ENCODE measurements around the gene SGPL1. TPM values are rescaled to one million over a fixed set of nuclear protein-coding genes. Genes with fewer than 3 reads are reported as not detected.
A peak's percentile ranks its signal among the peaks of the same experiment; 100 is the strongest.
"Not testable (repeated sequence)": the region's sequence is repeated elsewhere in the genome, so short reads cannot be mapped to it uniquely, and the experiment has no call there.

SGPL1 gene
- total RNA-seq, 2 donors from 2014 or later: 23.9 to 30.8 TPM

DNA sequence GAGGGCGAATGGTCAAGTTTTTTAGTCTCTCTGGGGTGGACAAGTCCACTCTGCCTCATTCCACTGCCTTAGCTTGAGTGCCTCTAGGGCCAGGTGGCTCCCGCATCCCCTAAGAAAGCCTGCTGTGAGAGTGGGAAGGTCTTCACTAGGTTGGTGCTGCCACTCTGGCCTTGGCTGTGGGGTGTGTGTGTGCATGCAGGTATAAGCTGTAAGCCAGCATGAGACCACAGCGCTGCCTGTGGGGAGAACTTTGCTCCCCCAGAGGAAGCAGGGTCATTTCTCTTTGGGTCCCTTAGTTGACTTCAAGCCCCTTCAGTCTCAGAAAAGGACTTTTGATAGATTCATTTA is 98.1 kb downstream of the SGPL1 start:
- H3K27me3 Mint-ChIP-seq: peaks cover 18% of the 10 kb centered on the region
- no peak overlapping the region for H3K4me3 Mint-ChIP-seq
- H3K4me1 Mint-ChIP-seq: no peaks in the 10 kb centered on the region
- no peak overlapping the region for H3K27ac Mint-ChIP-seq
- no peaks in the 10 kb centered on the region for H3K9me3 Mint-ChIP-seq
- ATAC-seq (replicated peaks): no peak
- no peaks in the 10 kb centered on the region for H3K36me3 Mint-ChIP-seq (ENCODE audit: low read depth)

DNA sequence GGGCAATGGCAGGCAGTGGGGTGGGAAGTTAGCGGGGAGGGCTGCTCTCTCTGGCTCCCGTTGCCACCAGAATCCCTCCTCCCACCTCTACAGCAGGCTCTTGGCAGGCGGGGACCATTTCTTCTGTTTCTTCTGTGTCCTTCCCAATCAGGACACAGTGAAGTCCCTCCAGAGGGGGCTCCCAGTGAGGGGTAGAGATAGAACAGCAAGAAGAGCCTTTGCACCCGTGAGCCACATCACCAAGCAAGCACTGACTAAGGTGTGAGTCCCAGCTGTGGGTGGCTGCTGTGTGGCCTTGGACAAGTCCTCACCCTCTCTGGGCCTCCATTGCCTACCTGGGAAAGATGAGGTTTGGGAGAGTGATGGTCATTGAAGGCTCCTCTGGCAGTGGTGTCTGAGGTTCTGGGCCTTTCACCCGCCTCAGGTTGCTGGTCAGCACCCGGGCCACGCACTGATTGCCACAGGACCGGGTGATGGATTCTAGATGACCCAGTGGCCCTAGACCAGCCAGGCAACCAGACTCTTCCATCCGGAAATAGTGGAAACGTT is 98.6 kb downstream of the SGPL1 start:
- no peak overlapping the region for H3K27ac Mint-ChIP-seq
- peaks cover 13% of the 10 kb centered on the region for H3K27me3 Mint-ChIP-seq
- H3K4me3 Mint-ChIP-seq: no peak overlapping the region
- no peak for ATAC-seq (replicated peaks)
- no peaks in the 10 kb centered on the region for H3K9me3 Mint-ChIP-seq
- no peaks in the 10 kb centered on the region for H3K4me1 Mint-ChIP-seq
- H3K36me3 Mint-ChIP-seq (ENCODE audit: low read depth): no peaks in the 10 kb centered on the region

DNA sequence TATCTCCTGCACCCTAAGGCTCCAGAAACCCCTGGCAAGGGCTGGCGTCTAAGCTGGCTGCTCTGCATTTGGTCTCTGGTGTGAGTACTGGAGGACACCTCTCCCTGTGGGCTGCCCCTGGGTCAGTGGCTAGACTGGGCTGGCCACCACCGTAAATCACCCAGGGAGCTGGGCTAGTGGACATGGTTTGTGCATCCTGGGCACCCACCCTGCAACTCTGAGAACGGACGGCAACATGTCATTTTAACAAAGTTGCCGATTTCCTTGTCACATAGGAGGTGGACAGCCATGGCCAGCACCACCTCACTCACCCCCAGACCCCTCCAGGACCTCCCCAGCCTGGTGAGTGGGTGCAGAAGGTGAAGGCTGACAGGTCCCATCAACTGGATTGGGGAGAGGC is 99.5 kb downstream of the SGPL1 start:
- H3K36me3 Mint-ChIP-seq (ENCODE audit: low read depth): no peaks in the 10 kb centered on the region
- no peaks in the 10 kb centered on the region for H3K9me3 Mint-ChIP-seq
- H3K4me3 Mint-ChIP-seq: no peak overlapping the region
- no peak overlapping the region for H3K27ac Mint-ChIP-seq
- H3K27me3 Mint-ChIP-seq: peaks cover 13% of the 10 kb centered on the region
- H3K4me1 Mint-ChIP-seq: no peaks in the 10 kb centered on the region
- no peak for ATAC-seq (replicated peaks)

DNA sequence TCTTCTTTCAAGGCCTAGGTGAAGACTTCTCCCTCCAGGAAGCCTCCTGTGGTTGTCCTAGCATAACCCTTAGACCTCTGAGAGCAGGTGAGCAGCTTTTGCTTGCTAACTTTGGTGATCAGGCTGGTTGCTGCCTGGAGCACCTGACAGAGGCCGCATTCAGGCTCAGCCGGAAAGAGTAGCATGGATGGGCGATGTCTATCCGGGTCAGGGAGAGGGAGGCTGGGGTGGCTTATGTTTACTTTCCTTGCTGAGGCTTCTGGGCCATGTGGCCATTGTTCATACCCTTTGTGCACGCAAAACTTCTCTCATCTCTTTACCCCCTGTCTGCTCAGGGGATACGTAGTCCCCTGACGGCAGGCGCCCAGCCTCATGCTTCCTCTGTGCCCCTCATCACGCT is 100.1 kb downstream of the SGPL1 start:
- Mint-ChIP-seq H3K4me3 (no peak overlapping the region), H3K27me3 (peaks cover 14% of the 10 kb centered on the region), H3K4me1 (no peaks in the 10 kb centered on the region), H3K27ac (no peak overlapping the region), H3K36me3 (ENCODE audit: low read depth) (no peaks in the 10 kb centered on the region), H3K9me3 (no peaks in the 10 kb centered on the region)
- ATAC-seq (replicated peaks): no peak

DNA sequence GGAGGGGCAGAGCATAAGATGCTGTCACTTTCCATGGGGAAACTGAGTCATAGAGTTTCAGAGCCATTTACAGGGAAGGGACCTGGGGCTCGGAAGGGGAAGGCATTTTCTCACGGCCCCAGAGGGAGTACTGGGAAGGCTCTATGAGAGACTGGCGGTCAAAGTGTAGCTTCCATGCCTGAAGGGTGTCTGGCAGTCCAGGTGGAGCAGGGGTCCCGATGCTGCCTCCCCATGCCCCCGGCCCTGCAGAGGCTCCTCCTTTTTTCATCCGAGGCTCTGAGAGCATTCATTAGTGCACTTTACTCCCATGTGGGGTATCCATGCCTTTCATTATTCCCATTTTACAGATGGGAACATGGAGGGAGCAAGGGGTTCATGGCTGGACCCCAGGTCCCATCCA is 100.5 kb downstream of the SGPL1 start:
- peaks cover 18% of the 10 kb centered on the region for H3K27me3 Mint-ChIP-seq
- no peak overlapping the region for H3K27ac Mint-ChIP-seq
- H3K9me3 Mint-ChIP-seq: no peaks in the 10 kb centered on the region
- no peaks in the 10 kb centered on the region for H3K36me3 Mint-ChIP-seq (ENCODE audit: low read depth)
- H3K4me3 Mint-ChIP-seq: no peak overlapping the region
- no peaks in the 10 kb centered on the region for H3K4me1 Mint-ChIP-seq
- ATAC-seq (replicated peaks): no peak

DNA sequence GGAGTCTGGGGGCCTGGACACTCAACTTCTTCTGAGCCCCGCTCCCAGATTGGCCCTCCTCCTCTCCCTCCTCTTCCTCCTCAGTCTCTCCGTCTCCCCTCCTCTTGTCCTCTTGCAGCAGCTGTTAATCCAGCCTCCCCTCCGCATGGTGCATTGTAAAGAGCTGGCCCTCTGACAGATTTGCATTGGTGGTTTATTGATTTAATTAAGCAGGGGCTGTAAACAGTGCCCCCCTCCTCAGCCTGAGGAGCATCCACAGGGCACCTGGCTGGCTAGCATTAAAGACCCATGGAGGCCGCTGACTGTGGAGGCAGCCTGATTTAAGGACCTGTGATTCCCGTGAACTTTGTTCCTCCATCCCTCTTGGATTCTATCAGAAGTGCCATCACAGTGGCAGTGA is 101.5 kb downstream of the SGPL1 start:
- Mint-ChIP-seq H3K9me3 (no peaks in the 10 kb centered on the region), H3K4me3 (no peak overlapping the region), H3K4me1 (no peaks in the 10 kb centered on the region), H3K27ac (no peak overlapping the region), H3K27me3 (peaks cover 22% of the 10 kb centered on the region), H3K36me3 (ENCODE audit: low read depth) (no peaks in the 10 kb centered on the region)
- no peak for ATAC-seq (replicated peaks)

DNA sequence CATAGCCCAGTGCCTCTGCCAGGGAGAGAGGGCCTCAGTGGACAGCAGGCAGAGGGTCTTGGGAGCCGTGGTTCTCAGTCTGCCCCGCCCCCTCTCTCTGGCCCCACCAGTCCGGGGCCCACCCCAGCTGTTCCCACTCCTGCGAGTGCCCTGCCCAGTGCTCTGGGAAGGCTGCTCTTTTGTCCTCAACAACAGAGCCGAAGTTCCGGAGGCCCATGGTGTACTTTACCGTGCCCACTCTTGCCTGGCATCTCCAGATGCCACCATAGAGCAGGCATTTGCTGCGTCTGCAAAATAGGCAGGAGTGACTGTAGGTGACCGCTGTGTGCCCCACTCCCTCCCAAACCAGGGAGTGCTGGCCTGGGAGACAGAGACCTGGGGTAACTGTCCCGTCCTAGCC is 101.9 kb downstream of the SGPL1 start:
- peaks cover 22% of the 10 kb centered on the region for H3K27me3 Mint-ChIP-seq
- H3K9me3 Mint-ChIP-seq: no peaks in the 10 kb centered on the region
- no peak overlapping the region for H3K27ac Mint-ChIP-seq
- no peak for ATAC-seq (replicated peaks)
- H3K4me3 Mint-ChIP-seq: no peak overlapping the region
- H3K4me1 Mint-ChIP-seq: no peaks in the 10 kb centered on the region
- H3K36me3 Mint-ChIP-seq (ENCODE audit: low read depth): no peaks in the 10 kb centered on the region

DNA sequence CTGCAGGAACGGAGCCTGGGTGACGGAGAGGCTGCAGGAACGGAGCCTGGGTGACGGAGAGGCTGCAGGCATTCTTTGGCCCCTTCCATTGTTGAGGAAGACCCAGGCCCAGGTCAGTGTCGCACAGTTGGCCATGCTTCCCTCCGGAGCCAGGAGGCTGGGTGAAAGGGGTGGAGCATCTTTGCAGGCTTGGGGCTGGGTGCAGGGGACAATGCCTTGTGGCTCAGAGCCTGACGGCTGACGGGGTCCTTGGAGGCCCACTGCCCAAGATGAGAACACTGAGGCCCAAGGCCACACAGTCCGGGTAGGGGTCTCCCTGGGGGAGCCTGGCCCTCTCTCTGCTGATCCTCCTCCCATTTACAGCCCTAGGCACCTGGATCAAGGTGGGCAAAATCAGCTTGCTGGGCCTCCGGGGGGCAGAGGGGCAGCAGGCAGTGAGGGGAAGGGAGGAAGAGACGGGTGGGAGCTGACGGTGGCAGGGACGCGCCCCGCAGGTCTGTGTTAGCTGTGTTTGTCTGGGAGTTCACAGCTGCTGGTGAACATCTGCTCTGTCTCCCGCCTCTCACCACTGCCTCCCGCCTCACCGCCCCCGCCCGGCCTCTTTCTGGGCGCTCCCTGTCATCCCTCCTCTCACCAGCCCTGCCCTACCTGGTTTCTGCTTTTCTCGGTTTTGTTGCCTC is 103.2 kb downstream of the SGPL1 start:
- Mint-ChIP-seq H3K36me3 (ENCODE audit: low read depth) (no peaks in the 10 kb centered on the region), H3K9me3 (no peaks in the 10 kb centered on the region), H3K27ac (no peak overlapping the region), H3K4me3 (no peak overlapping the region), H3K27me3 (peaks cover 21% of the 10 kb centered on the region), H3K4me1 (no peaks in the 10 kb centered on the region)
- no peak for ATAC-seq (replicated peaks)

DNA sequence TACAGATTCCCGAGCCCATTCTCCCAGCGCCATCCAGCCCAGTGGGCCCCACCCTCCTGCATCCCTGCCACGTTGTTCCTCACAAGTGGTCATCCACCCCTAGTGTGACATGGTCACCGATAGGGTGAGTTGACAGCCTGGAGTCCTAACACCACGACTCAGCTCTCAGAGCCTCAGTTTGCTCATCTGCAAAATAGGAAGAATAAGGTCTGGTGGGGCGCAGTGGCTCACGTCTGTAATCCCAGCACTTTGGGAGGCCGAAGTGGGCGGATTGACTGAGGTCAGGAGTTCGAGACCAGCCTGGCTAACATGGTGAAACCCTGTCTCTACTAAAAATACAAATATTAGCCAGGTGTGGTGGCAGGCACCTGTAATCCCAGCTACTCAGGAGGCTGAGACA is 104.2 kb downstream of the SGPL1 start:
- H3K9me3 Mint-ChIP-seq; H3K4me3 Mint-ChIP-seq; H3K27ac Mint-ChIP-seq; H3K36me3 Mint-ChIP-seq (ENCODE audit: low read depth); ATAC-seq (replicated peaks); H3K4me1 Mint-ChIP-seq: not testable (repeated sequence)
- peaks cover 21% of the 10 kb centered on the region for H3K27me3 Mint-ChIP-seq

DNA sequence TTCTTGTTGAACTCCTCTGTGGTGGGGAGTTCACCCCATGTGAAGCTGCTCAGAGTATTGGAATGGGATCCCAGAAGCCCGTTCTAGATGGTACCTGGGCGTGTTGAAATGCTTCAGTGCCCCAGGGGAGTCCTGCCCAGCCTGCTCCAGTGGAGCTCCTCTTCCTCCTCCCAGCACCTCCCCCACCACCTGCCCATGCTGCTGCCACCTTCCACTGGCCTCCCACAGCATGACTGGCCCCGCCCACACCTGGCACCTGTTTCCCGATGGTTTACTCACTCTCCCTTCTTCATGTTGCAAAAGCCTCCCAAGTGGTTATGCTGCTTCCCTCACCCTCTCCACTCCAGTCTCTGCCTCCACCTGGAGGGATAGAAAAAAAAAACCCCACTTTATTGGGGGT is 104.8 kb downstream of the SGPL1 start:
- no peak overlapping the region for H3K27ac Mint-ChIP-seq
- H3K9me3 Mint-ChIP-seq: no peaks in the 10 kb centered on the region
- H3K36me3 Mint-ChIP-seq (ENCODE audit: low read depth): no peaks in the 10 kb centered on the region
- no peak for ATAC-seq (replicated peaks)
- H3K4me1 Mint-ChIP-seq: peaks cover 6% of the 10 kb centered on the region
- no peak overlapping the region for H3K4me3 Mint-ChIP-seq
- H3K27me3 Mint-ChIP-seq: peaks cover 20% of the 10 kb centered on the region

DNA sequence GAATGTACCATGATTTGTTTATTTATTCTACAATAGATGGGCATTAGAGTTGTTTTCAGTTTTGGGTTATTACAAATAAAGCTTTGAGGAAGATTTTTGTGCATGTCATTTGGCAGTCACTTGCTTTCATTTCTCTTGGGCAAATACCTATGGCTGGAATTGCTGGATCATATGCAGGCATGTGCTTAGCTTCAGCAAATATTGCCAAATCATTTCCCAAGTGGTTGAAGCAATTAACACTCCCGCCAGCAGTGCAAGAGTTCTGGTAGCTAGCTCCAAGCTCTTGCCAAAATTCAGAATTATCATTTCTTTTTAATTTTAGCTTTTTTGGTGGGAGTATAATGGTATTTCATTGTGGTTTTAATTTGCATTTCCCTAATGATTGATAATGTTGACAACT is 105.5 kb downstream of the SGPL1 start:
- no peak for ATAC-seq (replicated peaks)
- peaks cover 18% of the 10 kb centered on the region for H3K27me3 Mint-ChIP-seq
- no peaks in the 10 kb centered on the region for H3K9me3 Mint-ChIP-seq
- peaks cover 7% of the 10 kb centered on the region for H3K4me1 Mint-ChIP-seq
- H3K27ac Mint-ChIP-seq: no peak overlapping the region
- H3K4me3 Mint-ChIP-seq: no peak overlapping the region
- H3K36me3 Mint-ChIP-seq (ENCODE audit: low read depth): no peaks in the 10 kb centered on the region

DNA sequence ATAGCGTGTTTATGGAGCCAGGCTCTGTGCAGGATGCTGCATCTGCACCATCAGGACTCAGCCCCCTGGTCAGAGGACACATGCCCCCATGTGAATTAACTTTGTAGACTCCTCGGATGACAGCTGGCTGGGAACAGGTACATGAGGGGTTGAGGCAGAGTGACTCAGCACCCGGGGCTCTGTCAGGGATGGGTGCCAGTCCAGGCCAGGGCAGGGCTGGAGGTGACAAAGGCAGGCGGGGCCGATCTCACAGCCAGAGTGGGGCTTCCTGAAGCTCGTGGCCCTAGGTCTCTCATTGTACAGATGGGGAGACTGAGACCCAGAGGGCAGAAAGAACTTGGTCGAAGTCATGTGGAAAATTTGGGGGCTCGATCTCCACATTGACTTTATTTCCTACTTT is 107.9 kb downstream of the SGPL1 start:
- ATAC-seq (replicated peaks): no peak
- Mint-ChIP-seq H3K9me3 (no peaks in the 10 kb centered on the region), H3K36me3 (ENCODE audit: low read depth) (no peaks in the 10 kb centered on the region), H3K4me1 (peaks cover 7% of the 10 kb centered on the region), H3K27me3 (peaks cover 14% of the 10 kb centered on the region), H3K4me3 (no peak overlapping the region), H3K27ac (no peak overlapping the region)

DNA sequence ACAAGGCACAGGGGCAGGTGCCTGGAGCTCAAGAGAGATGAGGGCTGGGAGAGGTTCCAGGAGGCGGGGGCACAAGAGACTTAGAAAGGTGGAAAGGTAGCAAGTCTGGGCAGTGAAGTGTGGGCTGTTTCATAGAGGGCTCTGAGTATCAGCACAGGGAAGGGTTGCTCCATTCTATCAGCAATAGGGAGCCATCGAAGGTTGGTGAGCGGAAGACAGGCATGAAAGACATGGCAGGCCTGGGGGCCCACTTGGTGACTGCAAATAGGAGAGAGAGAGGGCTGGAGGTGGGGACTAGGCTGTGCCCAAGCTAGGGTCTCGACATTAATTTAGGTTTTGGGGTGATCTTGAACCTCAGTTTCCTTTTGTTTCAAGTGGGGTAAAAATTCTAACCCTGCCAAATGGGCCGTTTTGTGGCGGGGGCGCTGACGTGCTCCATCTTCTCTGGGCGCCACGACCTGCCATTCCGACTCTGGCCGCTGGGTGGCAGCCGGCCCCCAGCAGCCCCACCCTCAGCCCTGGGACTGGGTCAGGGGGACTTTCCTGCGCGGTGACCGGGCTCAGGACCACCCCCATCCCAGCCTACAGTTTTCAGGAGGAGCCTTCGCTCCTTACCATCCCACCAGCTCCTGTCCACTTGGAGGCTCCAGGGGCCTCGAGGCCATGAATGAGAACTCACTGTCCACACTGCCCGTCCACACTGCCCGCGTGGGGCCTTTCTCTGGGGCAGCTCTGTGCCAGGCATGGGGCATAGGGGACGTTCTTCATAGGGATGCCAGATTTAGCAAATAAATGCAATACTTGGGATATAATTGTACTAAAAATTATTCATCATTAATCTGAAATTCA is 109.9 kb downstream of the SGPL1 start:
- H3K4me1 Mint-ChIP-seq: peaks cover 7% of the 10 kb centered on the region
- no peak overlapping the region for H3K4me3 Mint-ChIP-seq
- peak overlapping the region; percentile 6 for H3K27ac Mint-ChIP-seq
- ATAC-seq (replicated peaks): peak; percentile 75
- no peaks in the 10 kb centered on the region for H3K36me3 Mint-ChIP-seq (ENCODE audit: low read depth)
- H3K27me3 Mint-ChIP-seq: peaks cover 14% of the 10 kb centered on the region
- no peaks in the 10 kb centered on the region for H3K9me3 Mint-ChIP-seq

DNA sequence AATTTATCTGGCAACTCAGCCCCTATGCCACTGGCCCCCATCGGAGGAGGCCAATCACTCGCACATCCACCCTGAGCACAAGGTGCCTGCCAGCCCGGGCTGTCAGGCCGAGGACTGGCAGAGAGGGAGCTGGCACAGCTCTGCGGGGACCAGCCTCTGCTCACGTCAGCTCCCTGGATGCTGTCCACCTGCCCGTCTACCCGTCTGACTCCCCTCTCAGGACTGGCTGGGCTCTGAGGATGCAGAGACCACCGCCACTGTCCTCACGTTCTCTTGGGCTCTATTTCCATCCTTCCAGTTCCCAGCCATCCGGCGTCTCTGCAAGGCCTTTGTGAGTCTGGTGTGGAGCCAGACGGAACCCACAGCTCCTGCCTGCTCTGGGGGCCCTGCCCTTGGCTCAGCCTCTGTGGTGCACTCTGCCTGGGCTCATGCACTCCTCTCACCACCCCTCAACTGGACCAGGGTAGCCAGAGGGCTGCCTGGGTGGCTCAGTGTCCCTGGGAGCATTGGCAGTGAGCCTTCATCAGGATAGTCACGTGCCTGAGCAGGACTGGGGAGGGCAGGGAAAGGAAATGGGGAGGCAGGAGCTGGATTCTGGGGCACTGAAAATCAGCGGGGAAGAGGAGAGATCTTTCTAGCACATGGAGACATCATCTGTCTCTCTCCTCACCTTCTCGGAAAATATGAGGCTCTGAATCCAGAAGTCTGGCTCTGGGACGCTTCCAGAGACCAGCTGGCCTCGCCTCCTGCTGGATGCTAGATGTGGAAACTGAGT is 110.7 kb downstream of the SGPL1 start:
- no peak for ATAC-seq (replicated peaks)
- peaks cover 10% of the 10 kb centered on the region for H3K27me3 Mint-ChIP-seq
- H3K27ac Mint-ChIP-seq: no peak overlapping the region

More for the DNA sequence above, 110.7 kb downstream of the SGPL1 start:
- Mint-ChIP-seq H3K4me1 (peaks cover 9% of the 10 kb centered on the region), H3K4me3 (no peak overlapping the region), H3K36me3 (ENCODE audit: low read depth) (no peaks in the 10 kb centered on the region), H3K9me3 (no peaks in the 10 kb centered on the region)
